Thoracic aorta (tissue), 2 donors: ENCODE measurements around the gene TTF2. TPM values are rescaled to one million over a fixed set of nuclear protein-coding genes. Genes with fewer than 3 reads are reported as not detected.

Experiments used
- ATAC-seq: fragments of 150-250 bp; one replicate; pipeline ENCODE4 v1.8.0; 2017; ENCODE audit warnings: low read depth; ENCODE audit not compliant: insufficient number of reproducible peaks, low FRiP score
- DNase-seq: peaks from one replicate; pipeline ENCODE4 v3.0.0-alpha.2; 2020; ENCODE audit warnings: low spot score
- H3K27ac ChIP-seq, 2 donors: fragments of 200-600 bp; sonication (generic); 1 replicate in 1 of 2; 2 replicates in 1 of 2; pipeline ENCODE4 v1.5.1; 2016; ENCODE audit warnings: mild to moderate bottlenecking in 2 of 2, moderate library complexity in 2 of 2
- H3K27me3 ChIP-seq: fragments of 200-600 bp; sonication (generic); replicated peaks from 2 replicates; pipeline ENCODE4 v1.6.0; 2016; ENCODE audit warnings: mild to moderate bottlenecking; ENCODE audit not compliant: insufficient read depth
- H3K36me3 ChIP-seq: fragments of 200-600 bp; sonication (generic); one replicate; pipeline ENCODE4 v1.5.1; 2016
- H3K4me1 ChIP-seq, 2 donors: fragments of 200-600 bp; sonication (generic); 1 replicate in 1 of 2; 2 replicates in 1 of 2; pipeline versions ENCODE4 v1.5.1 to v1.6.0; 2016; ENCODE audit warnings: low read depth in 2 of 2, mild to moderate bottlenecking in 1 of 2; ENCODE audit not compliant: control insufficient read depth in 1 of 2
- H3K4me3 ChIP-seq: fragments of 200-600 bp; sonication (generic); 2 replicates; pipeline ENCODE4 v1.5.1; 2016; ENCODE audit warnings: mild to moderate bottlenecking
- H3K9me3 ChIP-seq: fragments of 200-600 bp; sonication (generic); 2 replicates; pipeline ENCODE4 v1.5.1; 2016
- total RNA-seq, 2 donors: library from RNA; depleted of rRNA; stranded (reverse); fragments of >200 nt; gene quantifications; one replicate each; pipeline versions ENCODE4 v1.1.0 to v1.2.3, GENCODE V29; 2016
- TF ChIP-seq, protein P1 (sequence below): fragments of 200-600 bp; sonication (generic); IDR thresholded peaks from one replicate; pipeline ENCODE4 v1.5.1; 2019; ENCODE audit warnings: antibody characterized with exemption

TTF2 gene
- total RNA-seq, 2 donors from 2014 or later: 28.8 to 32.1 TPM

DNA sequence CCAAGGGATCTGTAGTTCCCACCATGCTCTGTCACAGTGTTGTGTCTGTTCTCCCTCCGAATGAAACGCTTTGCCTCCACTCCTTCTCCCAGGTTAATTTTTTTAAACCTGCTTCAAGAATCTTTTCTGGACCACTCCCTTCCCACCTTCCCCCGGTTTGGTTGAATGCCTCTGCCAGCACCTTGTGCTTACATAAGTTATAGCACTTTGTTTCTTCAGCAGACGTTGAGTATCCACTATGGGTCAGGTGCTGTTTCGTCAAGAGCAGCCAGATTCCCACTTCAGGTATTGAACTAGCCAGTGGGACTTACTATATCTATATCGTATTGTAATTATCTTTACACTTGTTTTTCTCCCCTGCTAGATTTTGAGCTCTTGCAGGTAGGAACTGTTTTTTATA, 27.6 kb downstream of the TTF2 start:
- Histone ChIP-seq H3K27ac (no peak overlapping the region), H3K27me3 (no peaks in the 10 kb centered on the region), H3K36me3 (no peaks in the 10 kb centered on the region), H3K4me1 (peaks cover 3 to 8% of the 10 kb centered on the region in 2 donors), H3K9me3 (no peaks in the 10 kb centered on the region), H3K4me3 (no peak overlapping the region)
- ATAC-seq: no peak
- TF ChIP-seq, protein P1, sequence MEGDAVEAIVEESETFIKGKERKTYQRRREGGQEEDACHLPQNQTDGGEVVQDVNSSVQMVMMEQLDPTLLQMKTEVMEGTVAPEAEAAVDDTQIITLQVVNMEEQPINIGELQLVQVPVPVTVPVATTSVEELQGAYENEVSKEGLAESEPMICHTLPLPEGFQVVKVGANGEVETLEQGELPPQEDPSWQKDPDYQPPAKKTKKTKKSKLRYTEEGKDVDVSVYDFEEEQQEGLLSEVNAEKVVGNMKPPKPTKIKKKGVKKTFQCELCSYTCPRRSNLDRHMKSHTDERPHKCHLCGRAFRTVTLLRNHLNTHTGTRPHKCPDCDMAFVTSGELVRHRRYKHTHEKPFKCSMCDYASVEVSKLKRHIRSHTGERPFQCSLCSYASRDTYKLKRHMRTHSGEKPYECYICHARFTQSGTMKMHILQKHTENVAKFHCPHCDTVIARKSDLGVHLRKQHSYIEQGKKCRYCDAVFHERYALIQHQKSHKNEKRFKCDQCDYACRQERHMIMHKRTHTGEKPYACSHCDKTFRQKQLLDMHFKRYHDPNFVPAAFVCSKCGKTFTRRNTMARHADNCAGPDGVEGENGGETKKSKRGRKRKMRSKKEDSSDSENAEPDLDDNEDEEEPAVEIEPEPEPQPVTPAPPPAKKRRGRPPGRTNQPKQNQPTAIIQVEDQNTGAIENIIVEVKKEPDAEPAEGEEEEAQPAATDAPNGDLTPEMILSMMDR: no peak
- no peak for DNase-seq

DNA sequence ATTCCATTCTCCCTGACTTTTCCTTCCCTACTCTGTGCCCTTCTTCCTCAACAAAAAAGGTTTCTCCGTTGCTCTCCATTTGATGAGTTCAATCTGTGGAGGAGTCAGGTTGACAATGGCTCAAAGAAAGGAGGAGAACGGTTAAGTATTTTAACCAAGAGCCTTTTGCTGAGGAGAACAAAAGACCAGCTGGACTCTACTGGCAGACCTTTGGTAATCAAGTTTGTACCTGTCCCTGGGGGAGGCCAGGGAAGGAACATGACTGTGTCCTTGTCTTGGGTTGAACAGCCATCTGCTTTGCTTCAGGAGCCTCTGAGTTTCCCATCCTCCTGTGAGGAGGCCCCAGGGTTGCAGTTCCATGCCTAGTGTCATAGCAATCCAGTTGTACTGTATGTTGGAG, 29.9 kb downstream of the TTF2 start:
- Histone ChIP-seq H3K27me3 (no peaks in the 10 kb centered on the region), H3K9me3 (no peaks in the 10 kb centered on the region), H3K4me1 (peaks cover 13 to 31% of the 10 kb centered on the region in 2 donors), H3K27ac (no peak overlapping the region), H3K4me3 (no peak overlapping the region), H3K36me3 (no peaks in the 10 kb centered on the region)
- DNase-seq (no peak), ATAC-seq (no peak)
- TF ChIP-seq, protein P1: no peak

GRCh38 chr1:117092594-117092993, 32.5 kb downstream of the TTF2 start:
- no peak for ATAC-seq
- Histone ChIP-seq H3K36me3 (no peaks in the 10 kb centered on the region), H3K9me3 (no peaks in the 10 kb centered on the region), H3K27ac (peak overlapping the region; percentile 76 to 84), H3K27me3 (no peaks in the 10 kb centered on the region), H3K4me1 (peaks cover 25 to 54% of the 10 kb centered on the region in 2 donors), H3K4me3 (no peak overlapping the region)
- no peak for DNase-seq
- TF ChIP-seq, protein P1: no peak

DNA sequence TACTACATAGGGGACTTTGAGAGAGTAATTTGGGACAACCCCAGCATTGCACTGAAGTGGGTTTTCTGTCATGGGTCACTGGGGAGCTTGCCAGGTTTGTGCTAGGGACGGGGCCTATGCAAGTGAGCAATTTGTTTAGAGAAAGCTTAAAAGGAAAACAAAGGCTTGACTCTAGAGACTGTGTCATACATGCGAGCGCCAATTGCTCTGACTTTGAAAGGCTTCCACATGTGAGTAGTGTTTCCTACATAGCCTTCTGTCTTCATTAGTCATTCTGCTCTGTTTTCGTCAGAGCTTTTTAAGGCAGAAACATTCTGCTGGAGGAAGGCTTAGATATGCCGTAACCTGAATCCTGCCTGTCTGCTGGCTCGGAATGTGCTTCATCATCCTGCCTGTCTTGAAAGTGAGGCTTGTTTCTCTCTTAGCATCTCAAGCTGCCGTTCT, 33.0 kb downstream of the TTF2 start:
- H3K4me3 ChIP-seq: peak overlapping the region; percentile 1
- H3K27ac ChIP-seq: peak overlapping the region; percentile 76 to 84
- peak; percentile 83 for ATAC-seq
- no peaks in the 10 kb centered on the region for H3K36me3 ChIP-seq
- peak; percentile 67 for DNase-seq
- TF ChIP-seq, protein P1: no peak
- H3K27me3 ChIP-seq: no peaks in the 10 kb centered on the region
- no peaks in the 10 kb centered on the region for H3K9me3 ChIP-seq
- peaks cover 25 to 60% of the 10 kb centered on the region in 2 donors for H3K4me1 ChIP-seq

- no peaks in the 10 kb centered on the region for H3K9me3 ChIP-seq
- peak; percentile 80 for ATAC-seq
- peak overlapping the region; percentile 1 for H3K4me3 ChIP-seq
- H3K4me1 ChIP-seq: peaks cover 31 to 69% of the 10 kb centered on the region in 2 donors
- peak overlapping the region; percentile 76 to 84 for H3K27ac ChIP-seq
- H3K36me3 ChIP-seq: no peaks in the 10 kb centered on the region
- TF ChIP-seq, protein P1: peak; percentile 44
- no peaks in the 10 kb centered on the region for H3K27me3 ChIP-seq
- DNase-seq: peak; percentile 6
Measured at GRCh38 chr1:117093870-117094621, 33.9 kb downstream of the TTF2 start.
